Endothelial cell of umbilical vein (primary cell): ENCODE measurements around the gene RIMOC1. TPM values are rescaled to one million over a fixed set of nuclear protein-coding genes. Genes with fewer than 3 reads are reported as not detected.

ENCODE experiments used
- Bru-seq: library from RNA; stranded (reverse); fragments of 400-500 nt; gene quantifications from one replicate; lab custom pipeline; 2021; lab: Mats Ljungman, UMichigan
- BruChase-seq, 2 experiments: library from RNA; stranded (reverse); fragments of 400-500 nt; gene quantifications; one replicate each; lab custom pipeline; 2021; lab: Mats Ljungman, UMichigan
- BruUV-seq: library from RNA; stranded (reverse); fragments of 400-500 nt; replicated peaks from 2 replicates; lab custom pipeline; 2021; lab: Mats Ljungman, UMichigan
- CTCF ChIA-PET: fragments of 300-600, 350-600 bp; sonication (Branson Sonifier 250); formaldehyde crosslinking; loops from one replicate; lab custom pipeline; 2021; ENCODE audit warnings: antibody characterized with exemption, inconsistent platforms; lab: Charles Lee
- POLR2A ChIA-PET: fragments of 300-600, 350-600 bp; sonication (Branson Sonifier 250); formaldehyde crosslinking; loops from one replicate; lab custom pipeline; 2021; ENCODE audit warnings: antibody characterized with exemption, inconsistent platforms; lab: Charles Lee
- DNase-seq: peaks from one replicate; pipeline ENCODE4 v3.0.0-alpha.2; 2011; ENCODE audit warnings: low read depth, low spot score
- FAIRE-seq: peaks from 2 replicates; lab custom pipeline; 2011; peaks lifted over from hg19 to GRCh38; lab: Jason Lieb, UNC
- H2AFZ ChIP-seq: 2 replicates; pipeline ENCODE4 v1.6.0; 2012; ENCODE audit warnings: low read depth, low read length, control low read depth, inconsistent platforms
- H3K27ac ChIP-seq: 2 replicates; pipeline ENCODE4 v1.5.1; 2011; ENCODE audit warnings: low read depth, mild to moderate bottlenecking, control low read depth, low read length, moderate library complexity; ENCODE audit not compliant: insufficient read depth
- H3K27me3 ChIP-seq, 2 experiments: 2 replicates each; pipeline versions ENCODE4 v1.6.0 to v1.6.1; 2011; ENCODE audit warnings: low read length in 2 of 2, mixed read lengths in 1 of 2; ENCODE audit not compliant: control insufficient read depth in 2 of 2, insufficient read depth in 2 of 2
- H3K36me3 ChIP-seq, 2 experiments: 2 replicates in 1 of 2; 3 replicates in 1 of 2; pipeline ENCODE4 v1.5.1; 2011; ENCODE audit warnings: low read length in 2 of 2, mild to moderate bottlenecking in 1 of 2, moderate library complexity in 1 of 2; ENCODE audit not compliant: control insufficient read depth in 2 of 2, insufficient read depth in 2 of 2; ENCODE audit errors: extremely low read depth in 1 of 2
- H3K4me1 ChIP-seq: 3 replicates; pipeline ENCODE4 v1.5.1; 2011; ENCODE audit warnings: mild to moderate bottlenecking, low read length; ENCODE audit not compliant: control insufficient read depth, insufficient read depth; ENCODE audit errors: extremely low read depth
- H3K4me2 ChIP-seq: 2 replicates; pipeline ENCODE4 v1.6.1; 2011; ENCODE audit warnings: low read length, control low read depth, mixed read lengths; ENCODE audit not compliant: insufficient read depth
- H3K4me3 ChIP-seq, 3 experiments: fragments of 200-600 bp in 1 of 3; sonication (generic), shearing (Covaris generic) in 1 of 3; replicated peaks in 1 of 3; 2 replicates each; pipeline ENCODE4 v1.5.1; 2011 to 2016; ENCODE audit warnings: control low read depth in 3 of 3, low read length in 3 of 3, mild to moderate bottlenecking in 2 of 3, inconsistent platforms in 1 of 3, low read depth in 1 of 3, moderate library complexity in 1 of 3; ENCODE audit not compliant: insufficient read depth in 1 of 3
- H3K79me2 ChIP-seq: 2 replicates; pipeline ENCODE4 v1.6.0; 2012; ENCODE audit warnings: low read length, inconsistent platforms; ENCODE audit not compliant: control insufficient read depth, insufficient read depth
- H3K9ac ChIP-seq: replicated peaks from 2 replicates; pipeline ENCODE3; 2011; ENCODE audit warnings: low read length, control low read depth; ENCODE audit not compliant: insufficient read depth; ENCODE audit errors: extremely low read depth
- H3K9me1 ChIP-seq: replicated peaks from 3 replicates; pipeline ENCODE4 v1.6.0; 2011; ENCODE audit warnings: mild to moderate bottlenecking, low read length; ENCODE audit not compliant: control insufficient read depth, insufficient read depth; ENCODE audit errors: extremely low read depth
- H3K9me3 ChIP-seq: replicated peaks from 2 replicates; pipeline ENCODE4 v1.5.1; 2012; ENCODE audit warnings: low read length, inconsistent platforms; ENCODE audit not compliant: control insufficient read depth, insufficient read depth
- H4K20me1 ChIP-seq: replicated peaks from 2 replicates; pipeline ENCODE3; 2011; ENCODE audit warnings: mild to moderate bottlenecking, low read length; ENCODE audit not compliant: control insufficient read depth, insufficient read depth; ENCODE audit errors: extremely low read depth
- EZH2 ChIP-seq: IDR thresholded peaks from 2 replicates; pipeline ENCODE4 v1.6.1; 2012; ENCODE audit warnings: borderline replicate concordance, low read depth, mild to moderate bottlenecking, moderate library complexity, low read length, inconsistent platforms; ENCODE audit not compliant: severe bottlenecking
- FOS ChIP-seq: IDR thresholded peaks from 2 replicates; pipeline ENCODE4 v1.6.1; 2011; ENCODE audit warnings: mild to moderate bottlenecking, low read length, moderate library complexity, borderline replicate concordance; ENCODE audit not compliant: insufficient read depth
- GATA2 ChIP-seq: IDR thresholded peaks from 2 replicates; pipeline ENCODE4 v1.7.0; 2011; ENCODE audit warnings: low read depth, mild to moderate bottlenecking, moderate library complexity, mixed read lengths, low read length; ENCODE audit not compliant: insufficient read length, insufficient read depth
- JUN ChIP-seq: IDR thresholded peaks from 2 replicates; pipeline ENCODE4 v1.6.1; 2011; ENCODE audit warnings: borderline replicate concordance, low read depth; ENCODE audit not compliant: insufficient read length, insufficient read depth
- MYC ChIP-seq: IDR thresholded peaks from one replicate; pipeline ENCODE4 v1.6.1; 2011; ENCODE audit warnings: mild to moderate bottlenecking, low read depth, low read length
- POLR2A ChIP-seq: IDR thresholded peaks from 2 replicates; pipeline ENCODE4 v1.6.1; 2012; ENCODE audit warnings: low read depth, mild to moderate bottlenecking, control low read depth, low read length
- POLR2AphosphoS5 ChIP-seq: IDR thresholded peaks from 2 replicates; pipeline ENCODE4 v1.6.1; 2012; ENCODE audit warnings: low read depth, mild to moderate bottlenecking, control low read depth, low read length, moderate library complexity; ENCODE audit not compliant: insufficient read depth
- dilution Hi-C: fragments of 300-500 bp; cut with MboI; formaldehyde crosslinking; loops from one replicate; pipeline ENCODE4 v1.15.0; 2019; ENCODE audit warnings: low sequenced_read_pairs; ENCODE audit not compliant: extremely low pct_ligation_motif_present
- intact Hi-C: fragments of 100-400 bp; cut with micrococcal nuclease; formaldehyde crosslinking; loops from one replicate; pipeline ENCODE4 v1.10.0; 2022
- long read RNA-seq: library from polyadenylated mRNA; stranded (forward); transcript quantifications from one replicate; pipeline ENCODE4 v2.0.0, GENCODE V29; 2021
- polyA minus RNA-seq, 3 experiments: library from RNA; depleted of rRNA, polyadenylated mRNA; stranded (reverse); fragments of >200 nt; gene quantifications; 1 replicate in 1 of 3; 2 replicates in 2 of 3; pipeline ENCODE4 v1.2.3, GENCODE V29; 2011
- polyA plus RNA-seq, 4 experiments: library from polyadenylated mRNA; depleted of rRNA in 3 of 4; stranded (reverse) in 3 of 4; unstranded in 1 of 4; fragments of >200 nt; gene quantifications; 2 replicates each; pipeline versions ENCODE4 v1.2.1 to v1.2.3, GENCODE V29; 2011 to 2012; ENCODE audit warnings: missing spikeins in 1 of 4
- total RNA-seq: library from RNA; stranded (reverse); gene quantifications from 2 replicates; pipeline ENCODE4 v1.2.3, GENCODE V29; 2021
- TF ChIP-seq, protein P1 (sequence below), 2 donors: IDR thresholded peaks; 1 replicate in 1 of 2; 2 replicates in 1 of 2; pipeline ENCODE4 v1.5.1; 2011; ENCODE audit warnings: low read length in 2 of 2, mild to moderate bottlenecking in 2 of 2, moderate library complexity in 2 of 2, control low read depth in 1 of 2, inconsistent platforms in 1 of 2, low read depth in 1 of 2; ENCODE audit not compliant: insufficient read depth in 1 of 2; ENCODE audit errors: extremely low read depth in 1 of 2
- TF ChIP-seq, protein P2 (sequence below): IDR thresholded peaks from 2 replicates; pipeline ENCODE4 v1.6.1; 2011; ENCODE audit not compliant: insufficient read depth, insufficient read length

Gene RIMOC1, protein sequence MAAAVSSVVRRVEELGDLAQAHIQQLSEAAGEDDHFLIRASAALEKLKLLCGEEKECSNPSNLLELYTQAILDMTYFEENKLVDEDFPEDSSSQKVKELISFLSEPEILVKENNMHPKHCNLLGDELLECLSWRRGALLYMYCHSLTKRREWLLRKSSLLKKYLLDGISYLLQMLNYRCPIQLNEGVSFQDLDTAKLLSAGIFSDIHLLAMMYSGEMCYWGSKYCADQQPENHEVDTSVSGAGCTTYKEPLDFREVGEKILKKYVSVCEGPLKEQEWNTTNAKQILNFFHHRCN
- 27.4 and 32.0 TPM in 2 replicates for total RNA-seq
- polyA plus RNA-seq = 13.1 and 15.7 TPM in 2 replicates
- 9.7 and 10.7 TPM in 2 replicates for polyA plus RNA-seq (2011; cell fraction: cytosol; rRNA removed)
- 9.0 and 13.7 TPM in 2 replicates for polyA plus RNA-seq (2011; cell fraction: nucleus; rRNA removed)
- polyA plus RNA-seq (2012) = 6.8 and 9.2 TPM in 2 replicates
- 23.4 and 31.2 TPM in 2 replicates for polyA minus RNA-seq
- 26.5 TPM for polyA minus RNA-seq (2011; cell fraction: cytosol; rRNA and poly(A)+ RNA removed)
- polyA minus RNA-seq (2011; cell fraction: nucleus; rRNA and poly(A)+ RNA removed) = 10.4 and 18.0 TPM in 2 replicates
- percentile 90 among the genes with signal in this experiment for Bru-seq, nascent RNA
- BruChase-seq, experiment 1, labeled RNA remaining after a 6-hour chase = percentile 96 among the genes with signal in this experiment
- percentile 96 among the genes with signal in this experiment for BruChase-seq, experiment 2, labeled RNA remaining after a 2-hour chase
- long read RNA-seq, full-length matches to known transcripts = 4 of 9 reads
- long read RNA-seq, partial matches to known transcripts = 1 of 9 reads
- long read RNA-seq, other reads (novel, unspliced or antisense) = 4 of 9 reads

DNA sequence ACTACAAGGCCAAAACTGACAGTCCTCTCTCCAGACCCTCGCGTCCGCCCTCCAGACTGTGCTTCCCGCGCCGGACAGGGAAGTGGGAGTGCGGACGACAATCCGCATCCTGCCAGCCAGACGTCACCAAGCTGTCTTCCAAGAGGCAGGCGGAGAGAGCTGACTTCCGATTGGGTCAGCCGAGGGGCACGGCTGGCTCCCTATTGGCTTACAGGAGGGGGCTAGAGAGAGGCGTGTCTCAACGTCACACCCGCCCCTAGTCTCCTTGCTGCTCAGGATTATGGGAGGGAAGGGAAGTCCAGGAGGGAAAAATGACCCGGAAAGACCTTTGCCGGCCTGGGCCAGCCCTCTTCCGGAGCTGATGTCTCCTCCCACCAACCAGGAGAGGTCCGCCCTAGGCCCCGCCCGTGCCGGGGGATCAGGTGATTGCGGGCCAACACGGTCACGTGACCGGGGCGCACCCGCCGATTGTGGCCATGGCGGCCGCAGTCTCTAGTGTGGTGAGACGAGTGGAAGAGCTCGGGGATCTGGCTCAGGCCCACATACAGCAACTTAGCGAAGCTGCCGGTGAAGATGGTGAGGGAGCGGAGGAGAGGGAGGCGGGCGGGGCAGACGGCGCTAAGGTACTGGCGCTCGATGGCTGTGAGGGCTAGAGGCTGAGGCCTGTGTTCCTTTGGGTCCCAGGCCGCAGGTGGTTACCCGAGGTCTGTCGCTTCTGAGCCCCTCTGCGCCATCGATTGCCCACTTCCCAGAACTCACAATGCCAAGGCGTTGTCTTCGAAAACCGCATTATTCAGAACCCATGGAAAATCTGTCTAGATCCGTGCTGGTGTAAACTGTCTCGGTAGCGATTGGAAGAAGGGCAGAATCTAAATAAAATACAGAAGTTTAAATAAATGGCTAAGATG lies at the start of gene RIMOC1:
TSS of gene RIMOC1 (plus strand) at position 453 of the 908 bp plus-strand sequence. CDS start at position 477, 24 bp downstream.
- Histone ChIP-seq H3K4me2 (peak within 1 kb of the TSS; percentile 95), H3K4me3 (peak within 1 kb of the TSS; percentile 68 to 96 (median 91)), H3K9ac (peak within 1 kb of the TSS; percentile 98), H3K36me3 (peaks cover 0 to 5% of the 10 kb centered on the region in 2 experiments), H3K4me1 (peaks cover 14% of the 10 kb centered on the region), H2AFZ (peak within 1 kb of the TSS; percentile 88), H4K20me1 (no peaks in the 10 kb centered on the region), H3K9me1 (no peaks in the 10 kb centered on the region), H3K79me2 (peaks cover 19% of the 10 kb centered on the region), H3K27ac (peak within 1 kb of the TSS; percentile 86), H3K9me3 (no peaks in the 10 kb centered on the region), H3K27me3 (peaks cover 0 to 2% of the 10 kb centered on the region in 2 experiments)
- peak; percentile 97 for FAIRE-seq
- intact Hi-C loops (loop anchor here (1.0 to 10.0 kb wide), 6 partner anchors 21 to 1411 kb away; partner anchors contain the start of genes FBXO4, HMGCS1 and OXCT1), dilution Hi-C loops (no loop called here)
- ChIA-PET POLR2A (interaction anchor here (0.5 to 1.7 kb wide), 6 partner anchors 17 to 1137 kb away, joined by 3 to 6 read pairs (median 4); partner anchors contain the start of gene FBXO4), CTCF (interaction anchor here (0.9 to 2.4 kb wide), 9 partner anchors 17 to 986 kb away, joined by 3 to 16 read pairs (median 6); partner anchors contain the start of genes FBXO4, GHR and OXCT1)
- DNase-seq = peak; percentile 100
- TF ChIP-seq, protein P1, sequence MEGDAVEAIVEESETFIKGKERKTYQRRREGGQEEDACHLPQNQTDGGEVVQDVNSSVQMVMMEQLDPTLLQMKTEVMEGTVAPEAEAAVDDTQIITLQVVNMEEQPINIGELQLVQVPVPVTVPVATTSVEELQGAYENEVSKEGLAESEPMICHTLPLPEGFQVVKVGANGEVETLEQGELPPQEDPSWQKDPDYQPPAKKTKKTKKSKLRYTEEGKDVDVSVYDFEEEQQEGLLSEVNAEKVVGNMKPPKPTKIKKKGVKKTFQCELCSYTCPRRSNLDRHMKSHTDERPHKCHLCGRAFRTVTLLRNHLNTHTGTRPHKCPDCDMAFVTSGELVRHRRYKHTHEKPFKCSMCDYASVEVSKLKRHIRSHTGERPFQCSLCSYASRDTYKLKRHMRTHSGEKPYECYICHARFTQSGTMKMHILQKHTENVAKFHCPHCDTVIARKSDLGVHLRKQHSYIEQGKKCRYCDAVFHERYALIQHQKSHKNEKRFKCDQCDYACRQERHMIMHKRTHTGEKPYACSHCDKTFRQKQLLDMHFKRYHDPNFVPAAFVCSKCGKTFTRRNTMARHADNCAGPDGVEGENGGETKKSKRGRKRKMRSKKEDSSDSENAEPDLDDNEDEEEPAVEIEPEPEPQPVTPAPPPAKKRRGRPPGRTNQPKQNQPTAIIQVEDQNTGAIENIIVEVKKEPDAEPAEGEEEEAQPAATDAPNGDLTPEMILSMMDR (IDR thresholded peaks at IDR 0.05; ENCODE audit: extremely low read depth in 1 of 2, insufficient read depth in 1 of 2, low read depth in 1 of 2, low read length in 2 of 2) = no peak
- TF ChIP-seq EZH2 (no peak), GATA2 (no peak), MYC (no peak), POLR2AphosphoS5 (peak; percentile 89), JUN (no peak), POLR2A (peak; percentile 82), FOS (no peak)
- TF ChIP-seq, protein P2, sequence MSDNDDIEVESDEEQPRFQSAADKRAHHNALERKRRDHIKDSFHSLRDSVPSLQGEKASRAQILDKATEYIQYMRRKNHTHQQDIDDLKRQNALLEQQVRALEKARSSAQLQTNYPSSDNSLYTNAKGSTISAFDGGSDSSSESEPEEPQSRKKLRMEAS = peak; percentile 69
- TSS peak; percentile 53 for BruUV-seq
